ENCODE results near the gene ZFAND5.

ZFAND5 gene

DNA sequence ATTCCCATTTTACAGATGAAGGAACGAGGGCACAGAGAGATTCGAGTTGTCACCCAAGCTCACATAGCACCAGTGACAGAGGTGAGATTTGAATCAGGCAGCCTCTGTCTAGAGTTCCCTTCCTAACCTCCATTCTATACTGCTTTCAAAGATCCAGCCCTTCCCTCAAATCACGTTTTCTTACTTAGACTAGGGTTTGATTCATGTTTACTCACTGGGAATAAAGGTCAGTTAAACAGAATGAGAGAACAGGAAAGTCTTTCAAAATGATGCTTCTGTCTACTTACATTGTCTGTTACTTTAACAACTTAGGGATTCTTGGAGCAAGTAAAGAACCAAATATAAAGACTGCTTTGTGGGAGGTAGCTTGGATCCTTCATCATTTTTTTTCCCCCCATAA, 40.0 kb downstream of the ZFAND5 start:
- DNase-seq (ENCODE audit: low read depth in 2 of 3, low spot score in 1 of 3) = no peak

DNA sequence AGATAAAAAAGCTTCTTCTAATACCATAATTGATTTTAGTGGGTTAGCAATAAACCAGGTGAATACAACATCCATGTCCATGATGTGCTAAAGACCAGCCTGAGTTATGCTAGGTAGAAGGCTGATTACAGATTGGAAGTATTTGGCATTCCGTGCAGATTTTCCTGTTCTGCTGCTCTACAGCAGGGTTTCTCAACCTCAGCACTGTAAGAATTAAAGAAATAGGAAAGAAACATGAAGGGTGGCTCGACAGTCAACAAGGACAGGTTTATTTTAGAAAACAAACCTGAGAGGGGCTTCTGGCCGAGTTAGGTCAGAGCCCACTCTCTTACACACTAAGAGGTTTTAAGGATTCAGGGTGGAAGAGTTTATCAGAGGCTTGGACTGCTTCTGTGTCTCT, 42.3 kb downstream of the ZFAND5 start:
- no peak for DNase-seq (ENCODE audit: low read depth in 2 of 3, low spot score in 1 of 3)

DNA sequence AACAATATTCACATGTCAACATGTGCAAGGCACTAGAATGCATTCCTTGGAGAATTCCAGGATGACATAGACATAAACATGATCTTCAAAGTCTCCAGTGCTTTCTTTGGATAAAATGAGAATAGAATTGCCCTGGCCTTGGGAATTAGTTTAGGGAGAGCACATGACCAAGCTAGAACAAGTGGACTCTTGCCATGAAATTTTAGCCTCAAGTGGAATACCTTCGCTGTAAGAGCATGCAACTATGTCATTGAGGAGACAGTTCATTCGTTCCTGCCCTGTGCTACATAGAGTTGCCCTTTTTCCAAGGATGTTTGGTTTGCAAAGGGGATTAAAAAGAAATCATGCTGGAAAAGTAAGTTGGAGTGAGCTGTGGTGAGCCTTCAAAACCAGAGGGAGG, 42.7 kb downstream of the ZFAND5 start:
- no peak for DNase-seq (ENCODE audit: low read depth in 2 of 3, low spot score in 1 of 3)

DNA sequence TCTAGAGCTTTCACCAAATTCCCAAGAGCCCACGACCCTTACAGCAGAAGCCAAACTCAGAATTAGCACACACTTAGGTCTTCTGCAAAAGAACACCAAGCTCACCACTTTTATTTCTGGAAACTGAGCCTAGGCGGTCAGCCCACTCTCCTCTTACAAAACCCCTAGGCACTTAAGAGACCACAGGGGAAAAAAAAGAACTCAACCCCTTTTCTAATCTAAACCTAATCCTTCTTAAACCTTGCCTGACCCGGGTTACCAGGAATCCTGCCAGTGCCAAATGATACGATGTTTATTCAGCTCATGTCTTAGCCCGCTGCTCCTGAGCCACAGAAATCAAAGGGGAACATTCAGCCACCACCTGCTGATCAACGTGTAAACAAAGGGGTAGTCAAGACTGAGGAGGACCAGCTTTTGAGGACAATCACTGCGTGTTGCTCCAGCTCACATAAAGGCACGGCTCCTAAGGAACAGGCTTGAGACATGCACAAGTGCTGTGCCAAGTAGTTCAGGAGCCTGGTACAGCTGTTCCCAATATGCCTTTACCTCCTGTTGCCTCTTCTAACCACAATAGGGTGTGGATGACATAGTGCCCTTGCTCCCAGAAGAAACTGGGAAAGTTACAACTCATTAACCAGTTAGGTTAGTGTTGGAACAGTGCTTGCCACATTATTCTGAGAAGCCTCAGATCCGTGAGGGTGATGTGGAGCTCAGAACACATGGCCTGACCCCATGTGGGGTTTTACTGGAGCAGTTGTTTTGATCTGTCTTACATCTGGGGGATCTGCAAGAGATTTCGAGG, 49.3 kb downstream of the ZFAND5 start:
- no peak for DNase-seq (ENCODE audit: low read depth in 2 of 3, low spot score in 1 of 3)

DNA sequence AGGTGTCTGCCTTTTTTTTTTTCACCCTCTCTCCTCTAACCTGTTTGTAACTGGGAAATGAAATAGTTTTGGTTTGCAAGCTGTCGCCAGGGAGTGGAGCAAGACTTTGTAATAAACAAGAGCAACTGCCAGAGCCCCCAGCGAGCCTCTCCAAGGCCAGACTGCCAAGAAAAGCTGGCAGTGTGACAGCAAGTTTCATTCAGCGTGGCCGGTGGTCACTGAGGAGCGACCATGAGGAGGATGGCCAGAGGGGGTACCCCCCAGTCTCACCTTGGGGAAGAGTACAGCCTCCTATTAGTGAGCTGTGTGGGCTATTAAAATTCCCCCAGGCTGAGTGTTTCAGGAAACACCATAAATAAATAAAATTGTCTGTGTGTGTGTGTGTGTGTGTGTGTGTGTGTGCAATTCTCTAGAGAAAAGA, 49.9 kb downstream of the ZFAND5 start:
- no peak for DNase-seq (ENCODE audit: low read depth in 2 of 3, low spot score in 1 of 3)

DNA sequence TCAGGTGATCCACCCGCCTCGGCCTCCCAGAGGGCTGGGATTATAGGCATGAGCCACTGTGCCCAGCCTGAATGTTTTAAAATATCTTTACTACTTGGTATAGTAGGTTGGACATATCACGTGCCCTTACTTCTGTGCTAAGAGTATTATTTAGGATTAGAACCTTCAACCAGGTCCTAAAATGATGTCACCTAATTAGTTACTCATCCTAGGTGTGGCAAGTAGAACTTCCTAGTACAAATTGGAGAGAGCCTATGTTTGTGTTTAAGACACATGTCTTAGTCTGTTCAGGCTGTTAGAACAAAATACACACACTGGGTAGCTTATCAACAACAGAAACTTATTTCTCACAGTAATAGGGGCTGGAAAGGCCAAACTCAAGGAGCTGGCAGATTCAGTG, 51.5 kb downstream of the ZFAND5 start:
- DNase-seq (ENCODE audit: low read depth in 2 of 3, low spot score in 1 of 3) = no peak

DNA sequence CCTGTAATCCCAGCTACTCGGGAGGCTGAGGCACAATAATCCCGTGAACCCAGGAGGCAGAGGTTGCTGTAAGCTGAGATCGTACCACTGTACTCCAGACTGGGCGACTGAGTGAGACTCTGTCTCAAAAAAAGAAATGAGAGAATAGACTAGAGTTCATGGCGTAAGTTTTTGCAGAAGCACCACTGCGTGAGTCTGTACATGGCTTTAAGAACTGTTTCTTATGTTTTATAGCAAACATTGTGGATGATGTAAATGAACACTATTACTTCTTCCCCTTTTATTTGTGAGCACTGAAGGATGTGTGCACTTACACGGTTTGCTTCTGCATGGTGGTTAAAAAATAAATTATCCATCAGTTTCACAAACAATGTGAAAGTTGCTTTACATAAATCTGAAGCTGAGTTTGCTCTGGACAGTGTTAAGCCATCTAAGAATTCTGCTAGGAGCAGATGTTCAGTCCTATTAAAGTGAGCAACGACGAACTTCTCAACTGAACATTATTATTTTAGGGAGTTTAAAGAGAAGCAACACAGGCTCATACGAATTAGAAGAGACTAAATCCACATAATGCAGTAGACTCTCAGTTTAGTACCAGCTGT, 52.5 kb downstream of the ZFAND5 start:
- no peak for DNase-seq (ENCODE audit: low read depth in 2 of 3, low spot score in 1 of 3)

DNA sequence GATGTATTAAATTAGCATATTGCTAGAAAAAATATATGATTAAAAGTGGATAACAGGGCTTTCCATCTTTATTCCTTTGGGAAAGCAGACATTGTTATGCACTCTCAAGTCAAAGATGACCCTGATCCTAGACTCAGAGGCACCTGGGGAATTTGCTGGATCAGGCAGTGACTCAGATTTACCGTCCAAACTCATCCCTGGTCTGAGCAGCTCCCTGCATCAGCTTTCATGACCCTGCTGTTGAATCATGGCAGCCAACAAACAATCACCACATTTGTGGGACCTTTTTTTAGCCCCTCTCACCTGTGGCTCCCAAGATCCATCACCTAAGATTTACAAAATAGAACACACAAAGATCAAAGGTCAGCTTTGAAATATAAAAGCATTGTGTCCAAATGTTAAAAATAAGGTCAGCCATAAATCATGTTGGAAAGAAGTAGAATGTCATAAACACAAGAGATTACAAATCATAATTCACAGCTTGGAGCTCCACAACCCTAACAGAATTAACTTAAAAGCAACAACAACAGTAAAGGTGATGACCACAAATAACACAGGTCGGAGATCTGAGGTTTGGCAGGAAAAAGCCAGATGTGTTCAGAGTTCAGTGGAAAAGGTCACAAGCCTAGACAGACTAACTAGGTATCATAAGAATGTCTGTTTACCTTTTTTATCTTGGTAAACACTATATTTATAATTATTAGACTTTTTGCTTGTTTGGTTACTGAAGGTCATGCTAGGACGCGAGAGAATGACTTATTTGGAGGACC, 55.5 kb downstream of the ZFAND5 start:
- DNase-seq (ENCODE audit: low read depth in 2 of 3, low spot score in 1 of 3) = no peak

DNA sequence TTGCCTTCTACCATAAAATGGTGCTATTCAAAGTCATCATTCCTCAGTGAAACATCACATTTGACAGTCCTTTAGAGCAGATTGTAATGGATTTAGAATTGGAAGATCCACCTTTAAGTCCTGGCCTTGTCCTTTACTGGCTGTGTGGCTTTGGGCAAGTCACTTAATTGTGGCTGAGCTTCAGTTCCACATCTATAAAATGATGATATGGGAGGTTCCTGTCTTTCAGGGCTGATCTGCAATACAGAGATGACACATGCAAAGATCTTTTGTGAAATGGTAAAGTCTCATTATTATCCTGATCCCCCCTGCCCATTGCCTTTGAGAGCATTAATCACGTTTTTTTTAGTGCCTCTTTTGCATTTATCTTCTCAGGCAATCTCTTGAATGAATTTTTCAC, 58.2 kb downstream of the ZFAND5 start:
- no peak for DNase-seq (ENCODE audit: low read depth in 2 of 3, low spot score in 1 of 3)

DNA sequence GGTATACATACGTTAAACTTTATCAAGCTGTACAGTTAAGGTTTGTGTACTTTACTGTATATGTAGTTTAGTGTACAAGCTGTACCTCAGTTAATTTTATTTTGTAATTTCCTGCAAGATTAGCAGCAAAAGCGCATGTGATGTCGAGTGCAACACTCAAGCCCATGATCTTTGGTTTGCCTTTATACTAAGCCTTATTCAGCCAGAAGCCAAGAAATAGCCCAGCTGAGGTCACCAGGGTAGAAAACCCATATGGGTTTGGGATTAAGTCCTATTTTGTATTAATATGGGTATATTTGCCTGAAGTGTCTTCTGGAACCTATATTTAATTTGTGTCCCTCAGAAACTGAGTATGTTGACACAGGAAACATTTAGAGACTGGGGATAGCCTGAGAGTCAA, 59.3 kb downstream of the ZFAND5 start:
- DNase-seq (ENCODE audit: low read depth in 2 of 3, low spot score in 1 of 3) = no peak

DNA sequence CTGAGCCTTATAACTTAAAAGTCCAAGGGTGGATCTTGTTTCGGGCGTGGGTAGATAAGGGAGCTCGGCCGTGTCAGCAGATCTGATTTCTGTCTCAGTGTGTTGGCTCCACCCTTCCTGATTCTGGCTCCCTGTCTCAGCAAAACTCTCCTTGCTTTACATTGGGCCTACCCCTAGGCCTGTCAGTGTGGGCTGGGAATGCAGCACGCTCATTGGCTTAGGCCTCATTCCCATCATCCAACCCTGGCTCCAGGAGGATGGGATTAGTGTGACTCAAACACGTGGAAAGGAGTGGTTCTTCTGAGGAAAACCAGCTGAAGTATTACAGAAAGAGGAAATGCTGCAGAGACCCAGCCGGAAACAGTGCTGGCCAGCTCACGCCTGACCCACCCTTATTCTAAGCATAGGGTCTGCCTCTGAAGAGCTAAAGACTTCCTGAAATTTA, 59.9 kb downstream of the ZFAND5 start:
- peak in 1 of 3 donors; percentile 2 for DNase-seq (ENCODE audit: low read depth in 2 of 3, low spot score in 1 of 3)

DNA sequence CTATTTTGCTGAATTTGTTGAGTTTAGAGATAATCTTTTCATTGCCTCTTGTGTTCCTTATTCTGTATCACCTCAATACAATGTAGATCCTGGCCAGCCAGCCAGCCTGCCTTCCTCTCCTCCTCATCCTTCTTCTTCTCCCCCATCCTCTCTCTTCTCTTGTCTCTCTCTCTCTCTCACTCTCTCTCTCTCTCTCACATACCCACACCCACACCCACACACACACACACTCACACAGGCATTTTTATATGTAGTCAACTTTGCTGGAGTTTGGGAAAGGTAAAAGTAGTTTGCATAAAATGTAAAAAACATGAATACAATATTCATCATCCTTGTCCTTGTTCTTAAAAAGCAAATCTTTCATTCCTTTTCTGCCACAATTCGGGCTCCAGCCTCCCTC, 60.5 kb downstream of the ZFAND5 start:
- no peak for DNase-seq (ENCODE audit: low read depth in 2 of 3, low spot score in 1 of 3)

Data from stimulated activated CD4-positive, alpha-beta T cell treated with anti-CD3 and anti-CD28 coated beads, Interleukin-12 subunit alpha, Interleukin-12 subunit beta, amount 100 ng/mL, for 48 hours (primary cell).